Measurements from ENCODE around the gene JAKMIP3.

DNA sequence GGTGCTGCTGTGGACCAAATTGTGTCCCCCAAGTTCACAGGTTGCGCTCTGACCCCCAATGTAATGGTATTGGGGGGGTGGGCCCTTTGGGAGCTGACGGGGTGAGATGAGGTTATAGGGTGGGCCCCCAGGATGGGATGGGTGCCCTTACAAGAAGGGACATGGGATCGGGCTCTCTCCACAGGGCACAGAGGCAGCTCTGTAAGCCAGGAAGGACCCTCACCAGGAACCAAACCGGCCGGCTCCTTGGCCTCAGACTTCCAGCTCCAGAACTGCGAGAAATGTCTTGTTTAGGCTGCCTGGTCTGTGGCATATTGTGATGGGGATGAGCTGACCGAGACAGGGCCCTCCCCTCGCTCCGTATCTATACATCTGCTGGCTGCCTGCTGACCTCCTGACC is 25.7 kb upstream of the JAKMIP3 start:
- no peak for TF ChIP-seq EZH2 (IDR thresholded peaks at IDR 0.05; ENCODE audit: insufficient read depth, poor library complexity, severe bottlenecking)
- TF ChIP-seq EZH2phosphoT487 (IDR thresholded peaks at IDR 0.05; ENCODE audit: insufficient read depth, low read depth), result no peak
